ENCODE measurements around the gene NLRP3. TPM values are rescaled to one million over a fixed set of nuclear protein-coding genes. Genes with fewer than 3 reads are reported as not detected.

NLRP3 gene
- total RNA-seq, 4 donors from 2014 or later, result 3.4 to 9.6 (median 7.0) TPM

- no peak for TF ChIP-seq CTCF (IDR thresholded peaks at IDR 0.05; ENCODE audit: low read depth)
These were observed 3.4 kb downstream of the NLRP3 start for GRCh38 chr1:247419336-247419735.

- TF ChIP-seq CTCF (IDR thresholded peaks at IDR 0.05; ENCODE audit: low read depth), result no peak
These were observed 5.1 kb downstream of the NLRP3 start for GRCh38 chr1:247421074-247421473.

- TF ChIP-seq CTCF (IDR thresholded peaks at IDR 0.05; ENCODE audit: low read depth), result no peak
These were observed 13.5 kb downstream of the NLRP3 start for GRCh38 chr1:247429496-247429895.

GRCh38 chr1:247430434-247430833 is 14.5 kb downstream of the NLRP3 start:
- no peak for TF ChIP-seq CTCF (IDR thresholded peaks at IDR 0.05; ENCODE audit: low read depth)

GRCh38 chr1:247431643-247432042 is 15.7 kb downstream of the NLRP3 start:
- TF ChIP-seq CTCF (IDR thresholded peaks at IDR 0.05; ENCODE audit: low read depth), result no peak

GRCh38 chr1:247434005-247434404 is 18.0 kb downstream of the NLRP3 start:
- TF ChIP-seq CTCF (IDR thresholded peaks at IDR 0.05; ENCODE audit: low read depth), result no peak

GRCh38 chr1:247435030-247435758 is 19.2 kb downstream of the NLRP3 start:
- TF ChIP-seq CTCF (IDR thresholded peaks at IDR 0.05; ENCODE audit: low read depth), result no peak
